ENCODE results near the gene NPC1L1. TPM values are rescaled to one million over a fixed set of nuclear protein-coding genes. Genes with fewer than 3 reads are reported as not detected.
A peak's percentile ranks its signal among the peaks of the same experiment; 100 is the strongest.

NPC1L1 gene
- total RNA-seq, 6 experiments from 2014 or later: not detected

DNA sequence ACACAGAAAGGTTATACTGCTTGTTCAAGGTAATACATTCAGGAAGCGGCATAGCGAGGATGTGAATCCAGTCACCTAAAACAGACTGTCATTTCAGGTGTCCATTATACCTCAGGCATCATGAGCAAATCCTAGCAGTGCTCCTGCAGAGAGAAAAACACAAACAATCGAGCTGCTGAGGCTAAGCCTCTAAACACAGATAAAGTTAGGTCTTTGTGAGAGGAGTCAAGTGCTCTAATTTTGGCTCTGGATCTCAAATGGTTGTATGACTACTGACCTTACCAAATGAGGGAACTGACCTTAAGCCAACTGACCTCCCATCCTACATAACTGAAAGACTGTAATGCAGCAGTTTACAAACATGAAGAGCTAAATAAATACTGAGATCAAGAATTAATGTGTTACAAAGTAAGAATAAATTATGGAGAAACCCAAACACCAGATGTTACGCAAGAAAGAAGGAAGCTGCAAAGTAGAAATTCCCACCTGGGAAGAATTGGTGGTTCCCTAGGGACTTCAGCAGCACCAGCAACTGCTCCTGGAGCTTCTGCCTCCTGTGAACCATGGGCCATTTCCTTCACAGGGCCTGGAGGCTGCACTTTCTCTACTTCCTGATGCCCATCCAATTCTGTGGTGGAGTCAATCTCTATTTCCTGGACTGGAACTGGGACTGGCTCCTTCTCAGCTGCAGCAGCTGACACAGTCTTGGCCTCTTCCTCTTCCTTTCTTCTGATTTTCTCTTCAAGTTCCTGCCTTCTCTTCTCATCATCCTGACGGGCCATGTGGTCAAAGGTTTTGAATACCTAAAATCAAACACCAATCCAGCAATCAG is 56.4 kb downstream of the NPC1L1 start:
- no peak overlapping the region for H3K4me3 Mint-ChIP-seq
- DNase-seq: no peak
- no peak overlapping the region for H3K27ac Mint-ChIP-seq
- H3K36me3 Mint-ChIP-seq (ENCODE audit: low read depth): peaks cover 43% of the 10 kb centered on the region
- no peaks in the 10 kb centered on the region for H3K9me3 Mint-ChIP-seq
- TF ChIP-seq, protein P1, sequence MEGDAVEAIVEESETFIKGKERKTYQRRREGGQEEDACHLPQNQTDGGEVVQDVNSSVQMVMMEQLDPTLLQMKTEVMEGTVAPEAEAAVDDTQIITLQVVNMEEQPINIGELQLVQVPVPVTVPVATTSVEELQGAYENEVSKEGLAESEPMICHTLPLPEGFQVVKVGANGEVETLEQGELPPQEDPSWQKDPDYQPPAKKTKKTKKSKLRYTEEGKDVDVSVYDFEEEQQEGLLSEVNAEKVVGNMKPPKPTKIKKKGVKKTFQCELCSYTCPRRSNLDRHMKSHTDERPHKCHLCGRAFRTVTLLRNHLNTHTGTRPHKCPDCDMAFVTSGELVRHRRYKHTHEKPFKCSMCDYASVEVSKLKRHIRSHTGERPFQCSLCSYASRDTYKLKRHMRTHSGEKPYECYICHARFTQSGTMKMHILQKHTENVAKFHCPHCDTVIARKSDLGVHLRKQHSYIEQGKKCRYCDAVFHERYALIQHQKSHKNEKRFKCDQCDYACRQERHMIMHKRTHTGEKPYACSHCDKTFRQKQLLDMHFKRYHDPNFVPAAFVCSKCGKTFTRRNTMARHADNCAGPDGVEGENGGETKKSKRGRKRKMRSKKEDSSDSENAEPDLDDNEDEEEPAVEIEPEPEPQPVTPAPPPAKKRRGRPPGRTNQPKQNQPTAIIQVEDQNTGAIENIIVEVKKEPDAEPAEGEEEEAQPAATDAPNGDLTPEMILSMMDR (IDR thresholded peaks at IDR 0.05): no peak
- H3K4me1 Mint-ChIP-seq (ENCODE audit: low read depth): peaks cover 32% of the 10 kb centered on the region
- H3K27me3 Mint-ChIP-seq (ENCODE audit: insufficient read depth): no peaks in the 10 kb centered on the region

DNA sequence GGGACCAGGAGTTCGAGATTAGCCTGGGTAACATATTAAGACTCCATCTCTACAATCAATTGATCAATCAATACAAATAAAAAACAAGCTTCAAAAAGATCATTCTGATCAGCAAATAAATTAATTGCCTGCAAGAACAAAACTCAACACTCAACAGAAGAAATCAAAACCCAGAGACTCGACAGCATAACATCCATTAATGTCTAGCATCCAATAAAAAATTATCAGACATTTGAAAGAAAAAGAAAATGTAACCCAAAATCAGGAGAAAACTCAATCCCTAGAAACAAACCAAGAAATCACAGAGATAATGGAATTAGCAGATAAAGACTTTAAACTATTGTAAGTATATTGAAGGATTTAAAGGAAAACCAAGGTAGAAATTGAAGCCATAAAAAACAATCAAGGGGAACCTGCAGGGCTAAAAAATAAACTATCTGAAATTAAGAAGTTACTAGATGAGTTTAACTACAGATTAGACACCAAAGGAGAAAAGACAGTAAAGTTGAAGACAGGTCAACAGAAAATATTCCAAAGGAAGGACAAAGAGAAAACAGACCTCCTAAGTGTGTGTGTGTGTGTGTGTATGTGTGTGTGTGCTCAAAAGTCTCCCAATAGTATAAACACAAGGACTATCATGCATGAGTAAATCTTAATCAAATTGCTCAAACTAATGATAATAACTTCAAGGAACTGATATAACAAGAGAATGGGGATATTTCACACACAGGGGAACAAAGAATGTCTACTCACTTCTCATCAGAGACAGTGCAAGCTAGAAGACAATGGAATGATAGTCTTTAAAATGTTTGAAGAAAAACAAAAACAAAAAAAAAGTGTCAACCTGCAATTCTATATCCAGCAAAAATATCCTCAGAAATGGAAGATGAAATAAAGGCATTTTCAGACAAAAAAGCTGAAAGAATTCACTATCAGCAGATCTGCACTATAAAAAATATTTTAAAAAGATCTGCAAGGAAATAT is 58.3 kb downstream of the NPC1L1 start:
- peaks cover 34% of the 10 kb centered on the region for H3K36me3 Mint-ChIP-seq (ENCODE audit: low read depth)
- no peaks in the 10 kb centered on the region for H3K9me3 Mint-ChIP-seq
- H3K27me3 Mint-ChIP-seq (ENCODE audit: insufficient read depth): no peaks in the 10 kb centered on the region
- DNase-seq: no peak
- H3K4me3 Mint-ChIP-seq: no peak overlapping the region
- TF ChIP-seq, protein P1 (IDR thresholded peaks at IDR 0.05): no peak
- H3K4me1 Mint-ChIP-seq (ENCODE audit: low read depth): peaks cover 17% of the 10 kb centered on the region
- H3K27ac Mint-ChIP-seq: no peak overlapping the region

DNA sequence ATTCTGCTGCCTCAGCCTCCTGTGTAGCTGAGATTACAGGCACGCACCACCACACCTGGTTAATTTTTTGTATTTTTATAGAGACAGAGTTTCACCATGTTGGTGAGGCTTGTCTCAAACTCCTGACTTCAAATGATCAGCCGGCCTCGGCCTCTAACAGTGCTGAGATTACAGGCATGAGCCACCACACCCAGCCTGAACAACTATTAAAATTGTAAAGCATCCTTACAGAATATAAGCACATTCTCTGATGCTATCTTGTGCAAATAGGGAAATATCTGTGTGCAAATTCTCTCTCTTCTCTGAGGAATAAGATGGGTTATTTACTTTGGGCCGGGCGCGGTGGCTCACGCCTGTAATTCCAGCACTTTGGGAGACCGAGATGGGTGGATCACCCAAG is 63.2 kb downstream of the NPC1L1 start:
- DNase-seq: no peak
- Mint-ChIP-seq H3K4me1 (ENCODE audit: low read depth) (peaks cover 34% of the 10 kb centered on the region), H3K9me3 (no peaks in the 10 kb centered on the region), H3K27ac (no peak overlapping the region), H3K36me3 (ENCODE audit: low read depth) (peaks cover 13% of the 10 kb centered on the region), H3K4me3 (no peak overlapping the region), H3K27me3 (ENCODE audit: insufficient read depth) (no peaks in the 10 kb centered on the region; the same call in 1 of the 2 replicates)
- TF ChIP-seq, protein P1 (IDR thresholded peaks at IDR 0.05): no peak

DNA sequence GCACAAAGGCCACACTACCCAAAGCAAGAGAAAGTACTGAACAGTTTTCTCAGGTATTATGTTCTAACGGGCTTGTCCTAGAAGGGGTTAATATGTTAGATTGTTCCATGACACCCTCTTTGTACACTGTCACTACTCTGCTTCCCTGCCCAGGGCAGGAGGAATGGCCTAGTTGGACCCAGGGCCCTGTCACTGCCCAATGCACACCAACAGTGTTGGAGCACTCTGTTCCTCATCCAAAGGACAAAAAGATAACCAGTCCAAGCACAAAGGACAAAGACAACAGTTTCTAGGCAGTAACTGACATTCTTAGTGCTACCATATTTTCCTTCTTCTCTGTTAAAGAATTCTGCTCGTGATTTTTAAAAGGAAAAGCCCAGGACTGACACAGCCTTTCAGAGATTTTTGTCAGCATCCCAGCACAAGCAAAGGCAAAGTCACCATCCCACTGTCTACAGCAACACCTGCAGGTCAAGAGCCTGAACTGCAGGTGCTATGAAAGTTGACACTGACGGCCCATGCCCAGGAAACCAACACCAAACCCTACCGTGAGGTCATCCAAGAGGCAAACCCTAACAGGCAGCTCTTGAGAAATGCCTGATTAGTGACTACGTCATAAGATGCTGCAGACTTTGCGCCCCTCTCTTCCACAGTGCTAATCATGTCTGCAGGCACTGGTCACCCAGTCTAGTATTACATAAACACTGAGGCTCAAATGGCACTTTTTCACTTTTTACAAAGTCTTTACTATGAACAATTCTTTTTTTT is 63.9 kb downstream of the NPC1L1 start:
- H3K4me3 Mint-ChIP-seq: no peak overlapping the region
- peaks cover 7% of the 10 kb centered on the region for H3K36me3 Mint-ChIP-seq (ENCODE audit: low read depth)
- H3K27ac Mint-ChIP-seq: peak overlapping the region; percentile 27
- H3K4me1 Mint-ChIP-seq (ENCODE audit: low read depth): peaks cover 38% of the 10 kb centered on the region
- DNase-seq: peak; percentile 79
- no peaks in the 10 kb centered on the region for H3K9me3 Mint-ChIP-seq
- TF ChIP-seq, protein P1 (IDR thresholded peaks at IDR 0.05): peak; percentile 98
- H3K27me3 Mint-ChIP-seq (ENCODE audit: insufficient read depth): no peaks in the 10 kb centered on the region; the same call in 1 of the 2 replicates

DNA sequence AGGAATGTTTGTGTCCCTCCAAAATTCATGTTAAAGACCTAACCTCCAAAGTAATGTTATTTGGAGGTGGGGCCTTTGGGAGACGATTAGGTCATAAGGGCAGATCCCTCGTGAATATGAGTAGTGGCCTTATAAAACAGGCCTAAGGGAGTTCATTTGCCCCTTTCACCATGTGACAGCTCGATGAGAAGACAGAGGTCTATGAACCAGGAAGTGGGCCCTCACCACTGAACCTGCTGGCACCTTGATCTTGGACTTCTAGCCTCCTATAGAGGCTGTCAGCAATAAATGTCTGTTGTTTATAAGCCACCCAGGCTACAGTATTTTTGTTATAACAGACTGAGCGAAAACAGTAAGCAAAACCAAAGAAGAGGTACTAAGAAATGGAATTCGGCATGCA is 64.8 kb downstream of the NPC1L1 start:
- peaks cover 10% of the 10 kb centered on the region for H3K36me3 Mint-ChIP-seq (ENCODE audit: low read depth)
- no peak for DNase-seq
- no peaks in the 10 kb centered on the region for H3K9me3 Mint-ChIP-seq
- no peak overlapping the region for H3K4me3 Mint-ChIP-seq
- no peaks in the 10 kb centered on the region; the same call in 1 of the 2 replicates for H3K27me3 Mint-ChIP-seq (ENCODE audit: insufficient read depth)
- no peak overlapping the region; the same call in 1 of the 2 replicates for H3K27ac Mint-ChIP-seq
- peaks cover 45% of the 10 kb centered on the region for H3K4me1 Mint-ChIP-seq (ENCODE audit: low read depth)
- TF ChIP-seq, protein P1 (IDR thresholded peaks at IDR 0.05): no peak
